Adrenal gland (tissue), 5 donors: ENCODE data around the gene GGT5.

Experiments
- POLR2A ChIP-seq, 2 donors: fragments of 450-650 bp; IDR thresholded peaks; one replicate each; pipeline ENCODE4 v1.6.1; 2017; ENCODE audit warnings: antibody characterized with exemption in 2 of 2, mild to moderate bottlenecking in 2 of 2, moderate library complexity in 1 of 2
- TF ChIP-seq, protein P1 (sequence below), 6 experiments: fragments of 450-650 bp in 4 of 6; fragments of 200-600 bp in 2 of 6; sonication (generic) in 1 of 6; IDR thresholded peaks; 1 replicate in 5 of 6; 2 replicates in 1 of 6; pipeline versions ENCODE4 v1.5.1 to v1.8.0; 2016 to 2021; ENCODE audit warnings: antibody characterized with exemption in 6 of 6, mild to moderate bottlenecking in 2 of 6, moderate library complexity in 1 of 6
- donor health status: DM: no; HTN: no; CAD: no.

DNA sequence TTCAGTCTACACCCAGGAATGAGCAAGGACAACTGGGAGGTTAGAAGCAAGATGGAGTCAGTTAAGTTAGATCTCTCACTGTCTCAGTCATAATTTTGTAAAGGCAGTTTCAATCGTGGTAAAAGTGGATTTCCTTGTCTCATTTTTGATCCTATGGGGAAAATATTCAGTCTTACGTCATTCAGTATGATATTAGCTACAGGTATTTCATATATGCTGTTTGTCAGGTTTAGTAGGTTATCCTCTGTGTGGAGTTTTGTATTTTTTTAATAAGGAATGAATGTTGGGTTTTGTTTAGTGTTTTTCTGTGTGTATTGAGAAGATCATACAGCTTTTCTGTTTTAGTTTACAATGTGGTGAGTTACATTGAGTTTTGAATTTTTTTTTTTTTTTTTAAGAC lies 37.5 kb upstream of the GGT5 start:
- TF ChIP-seq, protein P1, sequence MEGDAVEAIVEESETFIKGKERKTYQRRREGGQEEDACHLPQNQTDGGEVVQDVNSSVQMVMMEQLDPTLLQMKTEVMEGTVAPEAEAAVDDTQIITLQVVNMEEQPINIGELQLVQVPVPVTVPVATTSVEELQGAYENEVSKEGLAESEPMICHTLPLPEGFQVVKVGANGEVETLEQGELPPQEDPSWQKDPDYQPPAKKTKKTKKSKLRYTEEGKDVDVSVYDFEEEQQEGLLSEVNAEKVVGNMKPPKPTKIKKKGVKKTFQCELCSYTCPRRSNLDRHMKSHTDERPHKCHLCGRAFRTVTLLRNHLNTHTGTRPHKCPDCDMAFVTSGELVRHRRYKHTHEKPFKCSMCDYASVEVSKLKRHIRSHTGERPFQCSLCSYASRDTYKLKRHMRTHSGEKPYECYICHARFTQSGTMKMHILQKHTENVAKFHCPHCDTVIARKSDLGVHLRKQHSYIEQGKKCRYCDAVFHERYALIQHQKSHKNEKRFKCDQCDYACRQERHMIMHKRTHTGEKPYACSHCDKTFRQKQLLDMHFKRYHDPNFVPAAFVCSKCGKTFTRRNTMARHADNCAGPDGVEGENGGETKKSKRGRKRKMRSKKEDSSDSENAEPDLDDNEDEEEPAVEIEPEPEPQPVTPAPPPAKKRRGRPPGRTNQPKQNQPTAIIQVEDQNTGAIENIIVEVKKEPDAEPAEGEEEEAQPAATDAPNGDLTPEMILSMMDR (IDR thresholded peaks at IDR 0.05): no peak
- no peak for TF ChIP-seq POLR2A (IDR thresholded peaks at IDR 0.05)
